ENCODE data around the gene PARP8.

DNA sequence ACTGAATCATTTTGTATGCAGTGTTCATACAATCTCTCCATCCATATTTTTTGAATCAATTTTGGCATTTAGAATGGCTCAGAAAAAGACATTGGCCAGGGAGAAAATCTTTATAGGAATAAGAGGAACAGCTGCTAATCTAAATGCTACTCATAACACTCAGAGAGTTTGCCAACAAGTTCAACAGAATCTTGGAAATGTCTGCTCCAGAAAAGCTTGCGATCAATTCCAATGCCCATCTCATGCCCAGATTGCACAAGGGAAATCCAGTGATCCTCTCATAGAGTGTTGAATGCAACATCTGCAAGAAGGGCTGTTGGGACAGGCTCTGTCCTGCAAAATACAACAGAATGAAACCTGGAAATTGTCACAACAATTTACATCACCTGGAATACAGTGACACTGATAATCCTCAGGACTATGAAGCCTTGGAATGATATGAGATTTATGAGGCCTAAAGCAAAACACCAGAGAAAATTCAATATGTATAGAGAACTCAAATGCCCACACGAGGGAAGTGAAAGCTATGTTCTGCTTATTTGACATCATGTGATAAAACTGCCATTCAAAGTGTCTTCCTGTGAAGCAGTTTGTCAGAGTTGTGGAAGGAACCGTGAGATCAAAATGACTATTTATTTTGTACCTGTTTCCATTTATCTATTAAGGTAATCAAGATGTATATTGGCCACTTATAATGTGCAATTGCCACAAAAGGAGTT, 190.1 kb downstream of the PARP8 start:
- TF ChIP-seq, protein P1, sequence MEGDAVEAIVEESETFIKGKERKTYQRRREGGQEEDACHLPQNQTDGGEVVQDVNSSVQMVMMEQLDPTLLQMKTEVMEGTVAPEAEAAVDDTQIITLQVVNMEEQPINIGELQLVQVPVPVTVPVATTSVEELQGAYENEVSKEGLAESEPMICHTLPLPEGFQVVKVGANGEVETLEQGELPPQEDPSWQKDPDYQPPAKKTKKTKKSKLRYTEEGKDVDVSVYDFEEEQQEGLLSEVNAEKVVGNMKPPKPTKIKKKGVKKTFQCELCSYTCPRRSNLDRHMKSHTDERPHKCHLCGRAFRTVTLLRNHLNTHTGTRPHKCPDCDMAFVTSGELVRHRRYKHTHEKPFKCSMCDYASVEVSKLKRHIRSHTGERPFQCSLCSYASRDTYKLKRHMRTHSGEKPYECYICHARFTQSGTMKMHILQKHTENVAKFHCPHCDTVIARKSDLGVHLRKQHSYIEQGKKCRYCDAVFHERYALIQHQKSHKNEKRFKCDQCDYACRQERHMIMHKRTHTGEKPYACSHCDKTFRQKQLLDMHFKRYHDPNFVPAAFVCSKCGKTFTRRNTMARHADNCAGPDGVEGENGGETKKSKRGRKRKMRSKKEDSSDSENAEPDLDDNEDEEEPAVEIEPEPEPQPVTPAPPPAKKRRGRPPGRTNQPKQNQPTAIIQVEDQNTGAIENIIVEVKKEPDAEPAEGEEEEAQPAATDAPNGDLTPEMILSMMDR (IDR thresholded peaks at IDR 0.05 in 8 of 11, conservative IDR thresholded peaks at IDR 0.05 in 3 of 11): no peak
- TF ChIP-seq POLR2A (IDR thresholded peaks at IDR 0.05): no peak

Measured in spleen (tissue), 7 donors.